Measurements from ENCODE around the gene LTBP2. TPM values are rescaled to one million over a fixed set of nuclear protein-coding genes. Genes with fewer than 3 reads are reported as not detected.

Gene LTBP2
- total and polyA plus RNA-seq, 7 donors = 0.46 to 71.2 (median 12.1) TPM

DNA sequence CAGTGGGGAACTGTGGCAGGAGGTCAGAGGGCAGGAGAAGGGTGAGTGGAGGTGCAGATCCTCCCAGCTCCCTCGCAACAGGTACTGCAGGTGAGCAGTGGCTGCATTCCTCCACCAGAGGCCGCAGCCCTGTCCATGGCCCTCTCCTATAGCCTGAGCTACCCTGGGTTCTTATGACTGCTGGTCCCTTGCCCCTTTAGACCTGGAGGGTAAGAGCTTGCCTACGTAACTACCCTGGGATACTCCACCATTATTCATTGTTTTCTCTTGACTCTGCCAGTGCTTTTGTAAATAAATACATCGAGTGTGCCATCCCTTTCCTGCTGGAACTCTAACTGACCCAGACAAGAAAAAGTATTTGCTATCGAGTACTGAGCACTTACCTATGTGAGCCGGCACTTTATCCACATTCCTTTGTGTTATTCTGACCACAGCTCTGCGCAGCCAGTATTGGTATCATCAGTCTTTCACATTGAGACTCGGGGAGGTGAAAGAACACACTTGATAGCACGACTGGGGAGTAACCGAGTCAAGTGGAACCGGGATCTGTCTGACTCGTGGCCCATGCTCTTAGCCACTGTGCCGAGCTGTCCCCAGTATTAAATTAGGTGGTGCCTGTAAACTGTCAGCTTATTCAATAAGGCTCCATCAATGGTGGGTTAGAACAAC, 38.5 kb downstream of the LTBP2 start:
- Histone ChIP-seq H3K27ac (peak overlapping the region; percentile 60 to 86 (median 79)), H3K4me1 (peaks cover 0 to 48% (median 28%) of the 10 kb centered on the region in 4 donors), H3K4me3 (no peak overlapping the region), H3K9me3 (no peaks in the 10 kb centered on the region), H3K36me3 (no peaks in the 10 kb centered on the region), H3K27me3 (no peaks in the 10 kb centered on the region)
- no peak for TF ChIP-seq EP300 (IDR thresholded peaks at IDR 0.05)
- no peak for TF ChIP-seq POLR2AphosphoS5 (IDR thresholded peaks at IDR 0.05)
- TF ChIP-seq POLR2A (IDR thresholded peaks at IDR 0.05) = no peak
- TF ChIP-seq CTCF (IDR thresholded peaks at IDR 0.05) = no peak
- WGBS, 2 donors = 76 to 86% methylated on average over 13 of the region's 13 CpGs
- DNase-seq = no peak
- intact Hi-C loops (cut with DNase I) = no loop called here

DNA sequence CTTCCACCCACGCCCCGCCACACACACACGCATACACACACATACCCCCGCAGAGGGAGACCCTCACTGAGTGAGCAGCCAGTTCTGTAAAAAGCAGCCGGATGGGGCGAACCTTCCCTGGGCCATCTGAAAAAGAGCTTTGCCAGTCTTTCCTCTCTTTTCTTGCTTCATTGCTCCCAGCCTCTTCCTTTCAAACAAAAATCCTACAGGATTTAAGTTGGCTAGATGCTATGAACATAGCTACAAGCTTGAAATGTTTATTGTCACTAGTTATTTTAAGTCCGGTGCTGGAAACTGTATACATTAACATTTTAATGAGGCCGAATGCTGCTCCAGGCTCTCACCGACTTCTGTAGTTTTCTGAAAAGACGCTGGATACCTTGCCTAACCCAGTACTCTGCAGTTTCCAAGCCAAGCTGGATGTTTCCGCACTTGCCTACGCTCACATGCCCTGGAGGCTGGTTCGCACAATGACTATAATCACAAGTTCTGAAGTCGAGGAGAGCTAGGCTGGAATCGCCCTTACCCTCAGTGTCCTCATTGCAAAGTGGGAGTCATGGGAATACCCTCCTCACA, 39.2 kb downstream of the LTBP2 start:
- Histone ChIP-seq H3K27me3 (no peaks in the 10 kb centered on the region), H3K4me3 (peak overlapping the region; percentile 5 to 34 (median 24)), H3K9me3 (no peaks in the 10 kb centered on the region), H3K36me3 (no peaks in the 10 kb centered on the region), H3K27ac (peak overlapping the region; percentile 60 to 86 (median 79)), H3K4me1 (peaks cover 0 to 48% (median 28%) of the 10 kb centered on the region in 4 donors)
- DNase-seq = no peak
- intact Hi-C loops (cut with DNase I) = no loop called here
- no peak for TF ChIP-seq POLR2AphosphoS5 (IDR thresholded peaks at IDR 0.05)
- TF ChIP-seq EP300 (IDR thresholded peaks at IDR 0.05) = no peak
- TF ChIP-seq CTCF (IDR thresholded peaks at IDR 0.05) = no peak
- no peak for TF ChIP-seq POLR2A (IDR thresholded peaks at IDR 0.05)
- 68 to 69% methylated on average over 15 of the region's 15 CpGs for WGBS, 2 donors

DNA sequence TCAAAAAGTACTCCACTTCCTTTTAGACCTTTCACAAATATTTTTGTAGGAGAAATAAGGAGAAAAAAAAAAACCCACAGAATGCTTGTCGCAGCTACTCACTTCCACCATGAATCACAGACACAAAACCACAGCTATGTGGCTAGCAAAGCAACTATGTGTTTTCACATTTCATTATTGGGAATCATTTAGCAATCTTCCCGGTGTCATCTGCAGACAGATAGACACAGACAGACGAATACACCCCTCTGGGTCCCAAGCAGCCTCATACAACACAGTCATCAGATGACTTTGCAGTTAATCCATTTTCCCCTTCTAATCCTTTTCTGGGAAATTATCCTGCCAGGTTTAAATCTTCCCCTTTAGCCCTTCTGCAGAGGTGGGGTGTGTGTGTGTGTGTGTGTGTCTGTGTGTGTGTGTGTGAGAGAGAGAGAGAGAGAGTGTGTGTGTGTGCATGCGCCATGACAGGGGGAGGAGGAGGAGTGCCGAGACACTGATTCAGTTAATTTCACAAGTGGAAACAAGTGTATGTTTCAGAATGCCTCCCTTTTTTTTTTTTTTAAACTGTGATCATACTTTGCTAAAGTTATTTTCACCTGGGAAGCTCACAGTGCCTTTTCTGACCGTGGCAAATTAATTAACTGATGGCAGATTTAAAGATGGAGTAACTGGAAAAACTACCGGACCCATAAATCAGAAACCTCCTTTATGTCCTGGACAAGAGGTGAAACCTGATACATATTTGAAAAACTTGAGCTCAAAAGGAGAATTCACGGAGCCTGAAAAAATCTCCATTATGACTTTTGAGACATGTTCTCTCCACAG, 39.9 kb downstream of the LTBP2 start:
- 21 to 23% methylated on average over 8 of the region's 8 CpGs for WGBS, 2 donors
- peaks cover 0 to 48% (median 28%) of the 10 kb centered on the region in 4 donors for H3K4me1 ChIP-seq
- peak overlapping the region; percentile 60 to 86 (median 79) for H3K27ac ChIP-seq
- H3K27me3 ChIP-seq = no peaks in the 10 kb centered on the region
- H3K9me3 ChIP-seq = no peaks in the 10 kb centered on the region
- intact Hi-C loops (cut with DNase I) = no loop called here
- no peak for DNase-seq
- H3K36me3 ChIP-seq = no peaks in the 10 kb centered on the region
- peak overlapping the region; percentile 5 to 34 (median 24) for H3K4me3 ChIP-seq
- TF ChIP-seq EP300 (IDR thresholded peaks at IDR 0.05) (no peak), CTCF (IDR thresholded peaks at IDR 0.05) (no peak), POLR2AphosphoS5 (IDR thresholded peaks at IDR 0.05) (peak in 2 of 4 donors; percentile 7 to 41), POLR2A (IDR thresholded peaks at IDR 0.05) (no peak)

- Histone ChIP-seq H3K9me3 (no peaks in the 10 kb centered on the region), H3K27ac (peak overlapping the region; percentile 60 to 86 (median 79)), H3K27me3 (no peaks in the 10 kb centered on the region), H3K4me3 (peak overlapping the region in 1 of 4 donors; percentile 34), H3K36me3 (no peaks in the 10 kb centered on the region), H3K4me1 (peaks cover 0 to 48% (median 29%) of the 10 kb centered on the region in 4 donors)
- 42 to 56% methylated on average over 9 of the region's 9 CpGs for WGBS, 2 donors
- TF ChIP-seq EP300 (IDR thresholded peaks at IDR 0.05) = no peak
- TF ChIP-seq CTCF (IDR thresholded peaks at IDR 0.05) = no peak
- TF ChIP-seq POLR2A (IDR thresholded peaks at IDR 0.05) = no peak
- TF ChIP-seq POLR2AphosphoS5 (IDR thresholded peaks at IDR 0.05) = no peak
- intact Hi-C loops (cut with DNase I) = no loop called here
- no peak for DNase-seq
These were observed 40.6 kb downstream of the LTBP2 start for GRCh38 chr14:74571441-74571841.

Measured in sigmoid colon (tissue), 7 donors.